ENCODE measurements around the gene CYB561A3.

Gene CYB561A3

DNA sequence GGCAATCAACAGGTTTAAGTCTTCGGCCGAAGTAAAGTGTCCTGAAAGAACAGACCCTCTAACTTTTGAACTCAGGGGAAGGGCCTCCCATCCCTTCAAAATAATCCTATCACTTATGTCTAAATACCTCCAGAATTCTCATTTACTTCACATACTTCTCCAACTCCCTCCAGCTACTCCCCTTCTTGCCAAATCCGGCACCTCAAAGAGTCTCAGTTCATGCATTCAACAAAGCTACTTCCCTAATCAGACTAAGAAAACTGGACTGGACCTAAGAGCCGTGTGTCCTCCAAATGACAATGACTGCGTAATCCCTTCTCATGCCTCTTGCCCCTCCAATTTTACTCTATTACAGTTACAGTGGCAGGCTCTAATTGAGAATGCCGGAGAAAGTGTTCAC lies 30.0 kb downstream of the CYB561A3 start:
- no peak overlapping the region for H3K27ac ChIP-seq
- TF ChIP-seq ZFX (IDR thresholded peaks at IDR 0.05) = no peak
- TF ChIP-seq, protein P1, sequence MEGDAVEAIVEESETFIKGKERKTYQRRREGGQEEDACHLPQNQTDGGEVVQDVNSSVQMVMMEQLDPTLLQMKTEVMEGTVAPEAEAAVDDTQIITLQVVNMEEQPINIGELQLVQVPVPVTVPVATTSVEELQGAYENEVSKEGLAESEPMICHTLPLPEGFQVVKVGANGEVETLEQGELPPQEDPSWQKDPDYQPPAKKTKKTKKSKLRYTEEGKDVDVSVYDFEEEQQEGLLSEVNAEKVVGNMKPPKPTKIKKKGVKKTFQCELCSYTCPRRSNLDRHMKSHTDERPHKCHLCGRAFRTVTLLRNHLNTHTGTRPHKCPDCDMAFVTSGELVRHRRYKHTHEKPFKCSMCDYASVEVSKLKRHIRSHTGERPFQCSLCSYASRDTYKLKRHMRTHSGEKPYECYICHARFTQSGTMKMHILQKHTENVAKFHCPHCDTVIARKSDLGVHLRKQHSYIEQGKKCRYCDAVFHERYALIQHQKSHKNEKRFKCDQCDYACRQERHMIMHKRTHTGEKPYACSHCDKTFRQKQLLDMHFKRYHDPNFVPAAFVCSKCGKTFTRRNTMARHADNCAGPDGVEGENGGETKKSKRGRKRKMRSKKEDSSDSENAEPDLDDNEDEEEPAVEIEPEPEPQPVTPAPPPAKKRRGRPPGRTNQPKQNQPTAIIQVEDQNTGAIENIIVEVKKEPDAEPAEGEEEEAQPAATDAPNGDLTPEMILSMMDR (conservative IDR thresholded peaks at IDR 0.05) = no peak

DNA sequence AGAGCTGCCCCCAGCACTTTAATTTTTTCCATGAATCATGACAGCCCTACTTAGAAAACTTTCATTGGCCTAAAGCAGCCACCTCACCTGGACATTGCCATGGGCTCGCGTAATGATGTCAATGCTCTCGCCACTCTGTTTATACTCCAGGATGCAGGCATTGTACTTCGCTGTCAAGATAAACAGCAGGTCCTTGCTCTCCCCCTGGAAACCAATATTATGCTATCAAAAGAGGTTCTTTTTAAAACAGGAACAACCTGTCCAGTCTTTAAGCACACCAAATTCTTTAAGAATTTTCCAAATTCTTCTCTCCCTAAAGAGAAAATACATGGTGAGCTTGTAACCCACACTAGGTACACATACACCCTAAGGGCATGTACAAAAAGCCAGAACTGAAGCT lies 31.8 kb downstream of the CYB561A3 start:
- no peak overlapping the region for H3K27ac ChIP-seq
- TF ChIP-seq ZFX (IDR thresholded peaks at IDR 0.05) = no peak
- TF ChIP-seq, protein P1 (conservative IDR thresholded peaks at IDR 0.05) = no peak

DNA sequence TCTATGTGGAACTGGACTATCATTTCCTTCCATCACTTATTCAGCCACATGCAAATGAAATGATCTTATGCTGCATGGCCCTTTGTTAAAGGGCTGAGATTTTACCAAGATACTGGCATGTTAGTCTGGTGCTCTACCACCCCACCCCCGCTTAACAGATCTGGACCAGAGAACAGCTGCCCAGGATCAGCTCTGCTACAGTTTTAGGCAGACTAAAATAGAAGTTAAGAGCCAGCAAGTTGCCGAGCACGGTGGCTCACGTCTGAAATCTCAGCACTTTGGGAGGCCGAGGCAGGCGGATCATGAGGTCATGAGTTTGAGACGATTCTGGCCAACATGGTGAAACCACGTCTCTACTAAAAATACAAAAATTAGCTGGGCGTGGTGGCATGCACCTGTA lies 33.3 kb downstream of the CYB561A3 start:
- no peak overlapping the region for H3K27ac ChIP-seq
- no peak for TF ChIP-seq ZFX (IDR thresholded peaks at IDR 0.05)
- TF ChIP-seq, protein P1 (conservative IDR thresholded peaks at IDR 0.05) = no peak

DNA sequence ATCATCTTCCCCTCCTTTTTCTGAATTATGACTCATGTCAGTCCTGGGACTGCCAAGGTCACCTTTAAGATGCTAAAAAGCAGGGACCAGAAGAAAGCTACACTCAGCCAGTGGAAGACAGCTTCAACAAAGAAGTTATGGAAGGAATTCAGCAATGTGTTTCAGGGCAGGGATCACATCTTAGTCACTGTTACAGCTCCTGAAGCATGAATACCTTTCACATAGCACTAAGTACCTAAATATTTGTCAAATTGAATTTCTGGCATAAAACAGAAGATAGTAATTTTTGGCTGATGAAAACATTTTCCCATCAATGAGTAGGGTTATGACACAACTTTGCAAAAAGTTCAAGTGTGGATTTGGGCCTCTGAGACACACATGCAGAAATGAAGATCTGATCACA lies 34.0 kb downstream of the CYB561A3 start:
- TF ChIP-seq ZFX (IDR thresholded peaks at IDR 0.05) = no peak
- TF ChIP-seq, protein P1 (conservative IDR thresholded peaks at IDR 0.05) = no peak

DNA sequence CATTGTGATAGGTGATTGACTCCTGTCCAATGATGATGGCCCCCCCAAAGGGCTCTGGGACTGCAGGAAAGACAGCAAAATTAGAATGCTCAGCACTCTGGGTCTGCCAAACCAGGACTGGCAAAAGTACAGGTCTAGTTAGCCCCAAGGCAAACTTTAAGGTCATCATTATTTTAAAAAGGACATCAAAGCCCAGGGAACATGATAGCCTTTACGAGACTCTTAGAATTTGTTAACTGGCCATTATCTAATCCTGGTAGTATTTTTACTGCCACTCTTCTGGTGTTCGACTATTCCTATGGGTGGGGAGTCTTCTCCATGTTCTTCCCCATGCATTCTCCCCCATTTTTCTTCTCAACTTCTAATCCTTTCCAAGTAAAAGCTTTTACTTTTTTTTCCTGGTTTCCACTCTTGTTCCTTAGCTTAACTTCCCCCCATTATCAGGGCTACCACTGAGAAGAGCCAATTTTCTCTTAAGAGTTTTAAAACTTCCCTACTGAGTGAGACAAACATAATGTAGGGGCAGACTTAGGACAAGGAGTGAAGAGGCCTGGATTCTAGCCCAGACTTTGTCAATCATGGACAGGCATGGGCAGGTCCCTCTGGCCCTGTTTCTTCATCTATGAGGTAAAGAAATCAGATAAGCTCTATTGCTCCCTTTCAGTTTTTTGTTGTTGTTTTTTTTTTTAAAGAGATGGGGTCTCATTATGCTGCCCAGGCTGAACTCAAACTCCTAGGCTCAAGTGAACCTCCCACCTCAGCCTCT lies 35.9 kb downstream of the CYB561A3 start:
- peak overlapping the region; percentile 48; the same call in 1 of the 2 replicates for H3K27ac ChIP-seq
- no peak for TF ChIP-seq ZFX (IDR thresholded peaks at IDR 0.05)
- TF ChIP-seq, protein P1 (conservative IDR thresholded peaks at IDR 0.05) = no peak

More for the DNA sequence above, 34.0 kb downstream of the CYB561A3 start:
- H3K27ac ChIP-seq = no peak overlapping the region

DNA sequence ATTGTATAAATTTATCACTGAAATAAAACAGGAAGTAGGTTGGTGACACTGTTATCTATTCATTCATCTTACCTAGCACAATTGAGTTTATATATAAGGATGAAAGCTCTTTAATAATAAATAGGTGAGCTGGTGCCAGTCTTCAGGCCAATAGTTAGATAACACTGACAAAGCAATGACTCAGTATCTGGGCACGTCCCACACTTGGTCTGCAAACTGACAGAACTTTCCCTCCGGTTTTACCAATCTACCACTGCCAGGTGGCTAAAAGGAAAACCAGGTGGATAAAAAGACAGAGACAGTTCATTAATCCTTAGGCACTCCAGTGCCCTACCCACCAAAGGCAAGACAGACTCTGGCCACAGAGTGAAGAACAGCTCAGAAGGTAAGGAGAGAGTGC lies 46.4 kb downstream of the CYB561A3 start:
- TF ChIP-seq, protein P1 (conservative IDR thresholded peaks at IDR 0.05) = no peak
- no peak for TF ChIP-seq ZFX (IDR thresholded peaks at IDR 0.05)
- H3K27ac ChIP-seq = no peak overlapping the region

DNA sequence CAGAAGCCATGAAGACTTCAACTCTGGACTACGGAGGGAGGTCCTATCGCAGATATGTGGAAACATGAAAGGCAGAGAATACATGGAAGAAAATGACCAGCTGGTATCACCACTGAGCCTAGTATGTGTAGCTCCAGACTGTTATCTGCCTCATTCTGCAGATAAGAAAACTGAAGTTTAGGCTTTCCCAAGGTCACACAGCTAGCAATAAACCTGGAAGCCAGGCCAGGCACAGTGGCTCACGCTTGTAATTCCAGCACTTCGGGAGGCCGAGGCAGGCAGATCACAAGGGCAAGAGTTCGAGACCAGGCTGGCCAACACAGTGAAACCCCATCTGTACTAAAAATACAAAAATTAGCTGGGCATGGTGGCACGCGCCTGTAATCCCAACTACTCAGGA lies 50.9 kb downstream of the CYB561A3 start:
- TF ChIP-seq, protein P1 (conservative IDR thresholded peaks at IDR 0.05) = no peak
- TF ChIP-seq ZFX (IDR thresholded peaks at IDR 0.05) = no peak
- H3K27ac ChIP-seq = no peak overlapping the region
